Measurements from ENCODE around the gene CRYGS. TPM values are rescaled to one million over a fixed set of nuclear protein-coding genes. Genes with fewer than 3 reads are reported as not detected.
"Not testable (repeated sequence)": the region's sequence is repeated elsewhere in the genome, so short reads cannot be mapped to it uniquely, and the experiment has no call there.

Gene CRYGS
- total RNA-seq, 2 experiments from 2014 or later = 1.5 to 1.8 TPM

DNA sequence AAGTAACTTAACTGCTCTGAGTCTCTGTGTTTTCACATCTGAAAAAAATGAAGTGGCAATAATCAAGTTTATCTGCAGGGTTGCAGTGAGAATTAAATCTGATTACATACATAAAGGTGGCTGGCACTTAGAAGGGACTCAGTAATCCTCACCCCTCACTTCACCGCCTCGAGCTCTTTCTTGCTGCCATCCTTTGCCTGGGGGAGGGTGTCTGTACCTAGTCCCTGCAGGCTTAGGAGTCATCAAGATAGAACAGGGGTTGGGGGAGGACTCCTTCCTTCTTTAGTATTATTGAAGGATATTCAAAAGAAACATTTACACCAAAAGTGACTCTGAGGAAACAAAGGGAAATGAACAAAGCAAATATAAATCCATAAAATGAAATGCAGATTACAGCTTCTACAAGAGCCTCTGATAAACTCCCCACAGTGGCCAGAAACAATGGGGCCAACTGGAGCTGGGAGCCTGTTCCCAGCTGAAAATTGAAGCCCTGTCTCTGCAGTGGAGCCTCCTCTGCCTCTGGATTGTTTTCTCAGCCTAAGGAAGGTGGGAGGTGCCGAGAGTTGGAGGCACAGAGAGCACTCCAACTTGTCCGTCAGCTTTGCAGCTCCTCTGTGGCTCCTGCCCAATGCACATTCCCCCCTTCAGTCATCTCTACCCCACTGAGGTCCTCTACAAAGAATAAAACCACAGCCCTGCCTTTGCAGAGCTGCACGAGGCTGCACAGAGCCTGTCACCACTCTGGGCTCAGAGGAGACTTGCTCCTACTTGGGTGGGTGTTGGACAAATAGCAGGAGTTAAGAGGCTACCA is 41.8 kb downstream of the CRYGS start:
- Mint-ChIP-seq H3K9me3 (peaks cover 4% of the 10 kb centered on the region), H3K4me1 (ENCODE audit: low read depth) (peaks cover 17% of the 10 kb centered on the region), H3K27ac (no peak overlapping the region), H3K36me3 (ENCODE audit: low read depth) (no peaks in the 10 kb centered on the region), H3K4me3 (no peak overlapping the region), H3K27me3 (ENCODE audit: low read depth) (no peaks in the 10 kb centered on the region)
- no peak for DNase-seq
- CTCF ChIA-PET = no interaction called here
- intact Hi-C loops (cut with micrococcal nuclease) = no loop called here

DNA sequence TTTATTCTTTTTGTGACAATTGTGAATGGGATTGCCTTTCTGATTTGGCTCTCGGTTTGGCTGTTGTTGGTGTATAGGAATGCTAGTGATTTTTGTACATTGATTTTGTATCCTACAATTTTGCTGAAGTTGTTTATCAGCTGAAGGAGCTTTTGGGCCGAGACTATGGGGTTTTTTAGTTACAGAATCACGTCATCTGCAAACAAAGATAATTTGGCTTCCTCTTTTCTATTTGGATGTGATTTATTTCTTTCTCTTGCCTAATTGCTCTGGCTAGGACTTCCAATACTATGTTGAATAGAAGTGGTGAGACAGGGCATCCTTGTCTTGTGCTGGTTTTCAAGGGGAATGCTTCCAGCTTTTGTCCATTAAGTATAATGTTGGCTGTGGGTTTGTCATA is 44.2 kb downstream of the CRYGS start:
- peaks cover 11% of the 10 kb centered on the region for H3K4me1 Mint-ChIP-seq (ENCODE audit: low read depth)
- H3K27ac Mint-ChIP-seq; intact Hi-C loops (cut with micrococcal nuclease); H3K9me3 Mint-ChIP-seq; DNase-seq; H3K27me3 Mint-ChIP-seq (ENCODE audit: low read depth); CTCF ChIA-PET; H3K4me3 Mint-ChIP-seq; H3K36me3 Mint-ChIP-seq (ENCODE audit: low read depth): not testable (repeated sequence)

DNA sequence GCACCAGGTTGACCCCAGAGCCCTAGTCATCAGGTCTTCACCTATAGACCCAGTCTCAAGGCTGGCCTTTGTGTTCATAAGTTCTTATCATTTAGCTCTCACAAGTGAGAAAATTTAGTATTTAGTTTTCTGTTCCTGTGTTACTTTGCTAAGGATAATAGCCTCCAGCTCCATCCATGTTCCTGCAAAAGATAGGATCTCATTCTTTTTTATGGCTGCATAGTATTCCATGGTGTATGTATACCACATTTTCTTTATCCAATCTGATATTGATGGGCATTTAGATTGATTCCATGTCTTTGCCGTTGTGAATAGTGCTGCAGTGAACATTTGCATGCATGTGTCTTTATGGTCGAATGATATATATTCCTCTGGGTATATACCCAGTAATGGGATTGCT is 46.2 kb downstream of the CRYGS start:
- H3K27ac Mint-ChIP-seq, DNase-seq, CTCF ChIA-PET: not testable (repeated sequence)

GRCh38 chr3:186497608-186498007 is 46.6 kb downstream of the CRYGS start:
- Mint-ChIP-seq H3K27me3 (ENCODE audit: low read depth) (no peaks in the 10 kb centered on the region), H3K36me3 (ENCODE audit: low read depth) (no peaks in the 10 kb centered on the region), H3K27ac (no peak overlapping the region), H3K4me1 (ENCODE audit: low read depth) (peaks cover 1% of the 10 kb centered on the region), H3K9me3 (peaks cover 4% of the 10 kb centered on the region), H3K4me3 (no peak overlapping the region)
- no peak for DNase-seq
- intact Hi-C loops (cut with micrococcal nuclease) = no loop called here
- CTCF ChIA-PET = no interaction called here

More for the DNA sequence above, 46.2 kb downstream of the CRYGS start:
- intact Hi-C loops (cut with micrococcal nuclease); H3K27me3 Mint-ChIP-seq (ENCODE audit: low read depth); H3K4me3 Mint-ChIP-seq; H3K4me1 Mint-ChIP-seq (ENCODE audit: low read depth); H3K36me3 Mint-ChIP-seq (ENCODE audit: low read depth); H3K9me3 Mint-ChIP-seq: not testable (repeated sequence)

DNA sequence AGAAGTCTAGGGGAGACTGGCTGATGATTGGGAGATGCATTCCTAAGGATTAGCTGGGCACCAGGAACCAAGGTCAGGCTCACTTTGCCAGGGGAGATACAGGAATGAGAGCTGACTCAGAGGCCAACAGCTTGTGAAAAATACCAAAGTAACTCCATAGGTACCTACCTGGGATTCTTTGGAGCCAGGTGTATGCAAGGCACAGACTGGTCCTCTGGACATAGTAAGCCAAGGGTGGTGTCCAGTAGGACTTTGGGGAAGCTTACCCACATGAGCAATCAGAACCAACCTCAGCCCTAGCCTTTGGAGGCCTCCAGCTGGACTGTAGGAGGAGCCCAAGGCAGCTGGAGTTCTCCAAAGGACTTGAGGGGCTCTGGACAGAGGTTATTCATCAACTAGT is 47.5 kb downstream of the CRYGS start:
- H3K27me3 Mint-ChIP-seq (ENCODE audit: low read depth) = no peaks in the 10 kb centered on the region
- CTCF ChIA-PET = interaction anchor here (1.2 kb wide), 1 partner anchor 44 kb away, joined by 3 read pairs; no protein-coding TSS in a partner anchor
- no peaks in the 10 kb centered on the region for H3K36me3 Mint-ChIP-seq (ENCODE audit: low read depth)
- no peak for DNase-seq
- no peak overlapping the region for H3K27ac Mint-ChIP-seq
- no peak overlapping the region for H3K4me3 Mint-ChIP-seq
- H3K4me1 Mint-ChIP-seq (ENCODE audit: low read depth) = no peaks in the 10 kb centered on the region
- peaks cover 4% of the 10 kb centered on the region for H3K9me3 Mint-ChIP-seq
- intact Hi-C loops (cut with micrococcal nuclease) = no loop called here

- peaks cover 4% of the 10 kb centered on the region for H3K9me3 Mint-ChIP-seq
- no peaks in the 10 kb centered on the region for H3K27me3 Mint-ChIP-seq (ENCODE audit: low read depth)
- no peak for DNase-seq
- H3K27ac Mint-ChIP-seq = no peak overlapping the region
- H3K4me3 Mint-ChIP-seq = no peak overlapping the region
- no peaks in the 10 kb centered on the region for H3K36me3 Mint-ChIP-seq (ENCODE audit: low read depth)
- no peaks in the 10 kb centered on the region for H3K4me1 Mint-ChIP-seq (ENCODE audit: low read depth)
- intact Hi-C loops (cut with micrococcal nuclease) = no loop called here
- CTCF ChIA-PET = interaction anchor here (1.1 to 1.2 kb wide), 2 partner anchors 45 to 253 kb away, joined by 3 read pairs; no protein-coding TSS in a partner anchor
These were observed 48.2 kb downstream of the CRYGS start for GRCh38 chr3:186496016-186496415.

- peaks cover 1% of the 10 kb centered on the region for H3K9me3 Mint-ChIP-seq
- no peaks in the 10 kb centered on the region for H3K36me3 Mint-ChIP-seq (ENCODE audit: low read depth)
- CTCF ChIA-PET = interaction anchor here (2.2 kb wide), 1 partner anchor 47 kb away, joined by 7 read pairs; no protein-coding TSS in a partner anchor
- intact Hi-C loops (cut with micrococcal nuclease) = no loop called here
- no peaks in the 10 kb centered on the region for H3K27me3 Mint-ChIP-seq (ENCODE audit: low read depth)
- DNase-seq = no peak
- peaks cover 5% of the 10 kb centered on the region for H3K4me1 Mint-ChIP-seq (ENCODE audit: low read depth)
- no peak overlapping the region for H3K27ac Mint-ChIP-seq
- no peak overlapping the region for H3K4me3 Mint-ChIP-seq
These were observed 50.5 kb downstream of the CRYGS start for GRCh38 chr3:186493525-186494255.

DNA sequence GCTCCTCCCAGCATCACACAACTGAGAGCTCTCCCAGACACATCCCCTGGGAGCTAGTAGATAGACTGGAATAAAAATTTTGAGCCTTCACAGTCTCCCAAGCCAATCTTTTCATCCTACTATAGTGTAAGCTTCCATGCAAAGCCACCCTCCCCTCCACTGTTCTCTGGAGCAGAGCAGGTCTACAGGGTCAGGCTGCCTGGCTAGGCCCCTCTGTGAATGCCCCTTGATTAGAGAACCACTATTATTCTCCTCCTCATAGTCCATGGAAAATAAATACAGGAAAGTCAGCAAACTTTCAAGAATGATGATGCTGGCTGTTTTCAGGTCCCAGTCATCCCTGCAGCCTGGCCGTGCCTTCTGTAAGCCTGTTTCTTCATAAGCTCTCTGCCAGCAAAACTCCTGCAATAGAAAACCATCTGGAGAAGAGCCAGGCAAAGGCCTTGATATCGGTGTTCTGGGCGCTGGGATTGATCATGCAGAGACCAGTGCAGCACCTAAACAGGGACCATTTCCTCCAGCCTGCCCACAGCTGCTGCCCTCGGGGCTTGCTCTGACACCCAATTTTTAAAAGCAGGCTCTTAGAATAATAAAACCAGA is 51.7 kb downstream of the CRYGS start:
- intact Hi-C loops (cut with micrococcal nuclease) = no loop called here
- Mint-ChIP-seq H3K4me3 (no peak overlapping the region), H3K27ac (no peak overlapping the region), H3K27me3 (ENCODE audit: low read depth) (no peaks in the 10 kb centered on the region), H3K9me3 (no peaks in the 10 kb centered on the region), H3K4me1 (ENCODE audit: low read depth) (peaks cover 13% of the 10 kb centered on the region), H3K36me3 (ENCODE audit: low read depth) (no peaks in the 10 kb centered on the region)
- no peak for DNase-seq
- CTCF ChIA-PET = interaction anchor here (0.5 to 2.2 kb wide), 5 partner anchors 8 to 586 kb away, joined by 3 to 7 read pairs (median 5); no protein-coding TSS in a partner anchor

DNA sequence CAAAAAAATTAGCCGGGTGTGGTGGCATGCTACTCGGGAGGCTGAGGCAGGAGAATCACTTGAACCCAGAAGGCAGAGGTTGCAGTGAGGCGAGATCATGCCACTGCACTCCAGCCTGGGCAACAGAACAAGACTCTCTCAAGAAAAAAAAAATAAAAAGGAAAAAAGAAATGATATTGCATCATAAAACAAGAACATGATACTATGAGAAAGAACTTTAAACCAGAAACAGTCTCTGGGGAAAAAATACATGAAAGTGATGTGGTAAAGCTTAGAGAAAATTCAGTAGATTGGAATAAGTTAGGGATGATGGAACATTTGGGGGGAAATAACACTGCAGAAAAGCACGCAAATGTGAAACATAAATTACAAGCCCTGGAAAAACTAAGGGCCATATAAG is 54.7 kb downstream of the CRYGS start:
- Mint-ChIP-seq H3K27ac (no peak overlapping the region), H3K4me1 (ENCODE audit: low read depth) (peaks cover 13% of the 10 kb centered on the region), H3K4me3 (no peak overlapping the region), H3K36me3 (ENCODE audit: low read depth) (no peaks in the 10 kb centered on the region), H3K9me3 (no peaks in the 10 kb centered on the region), H3K27me3 (ENCODE audit: low read depth) (no peaks in the 10 kb centered on the region)
- intact Hi-C loops (cut with micrococcal nuclease) = loop anchor here (5.0 kb wide), 2 partner anchors 232 to 512 kb away; no protein-coding TSS in a partner anchor
- CTCF ChIA-PET = interaction anchor here (0.9 kb wide), 1 partner anchor 24 kb away, joined by 3 read pairs; no protein-coding TSS in a partner anchor
- no peak for DNase-seq

Other genes with a start within 250 kb of the CRYGS start
- under 1 TPM; 0.25 to 0.98 TPM for gene DGKG, start 182.1 kb downstream of the CRYGS start, total RNA-seq
- gene TBCCD1, start 23.0 kb upstream of the CRYGS start, total RNA-seq = 10 to 100 TPM in 1 of 2 experiments, 1 to 10 TPM in 1; 9.0 to 10.7 TPM
- 10 to 100 TPM; 30.0 to 30.5 TPM for gene DNAJB11, start 26.3 kb upstream of the CRYGS start, total RNA-seq
- not detected for gene AHSG, start 68.7 kb upstream of the CRYGS start, total RNA-seq
- not detected for gene FETUB, start 96.0 kb upstream of the CRYGS start, total RNA-seq
- not detected for gene HRG, start 121.6 kb upstream of the CRYGS start, total RNA-seq
- not detected for gene KNG1, start 173.0 kb upstream of the CRYGS start, total RNA-seq
- gene EIF4A2, start 239.2 kb upstream of the CRYGS start, total RNA-seq = 100 to 1,000 TPM; 445 to 469 TPM

All from activated naive CD4-positive, alpha-beta T cell treated with anti-CD3 and anti-CD28 coated beads for 36 hours (primary cell).